GM23338 (cell line): Measurements from ENCODE around the gene RGP1. TPM values are rescaled to one million over a fixed set of nuclear protein-coding genes. Genes with fewer than 3 reads are reported as not detected.

Experiments used
- ATAC-seq: fragments of 200-7000 bp; cut with Tn5 transposase; 3 replicates; pipeline ENCODE4 v1.9.1; 2020
- DNase-seq: peaks from one replicate; pipeline ENCODE4 v3.0.0-alpha.2; 2015; ENCODE audit warnings: low spot score
- H2AFZ ChIP-seq: fragments of 200-600 bp; sonication (generic); 2 replicates; pipeline ENCODE4 v1.8.0; 2016; ENCODE audit warnings: antibody characterized with exemption, mild to moderate bottlenecking, moderate library complexity
- H3F3A ChIP-seq: fragments of 200-600 bp; sonication (generic); replicated peaks from 2 replicates; pipeline ENCODE4 v1.8.0; 2017; ENCODE audit warnings: antibody characterized with exemption, mixed run types, low read depth
- H3K27ac ChIP-seq: fragments of 200-600 bp; sonication (generic); 2 replicates; pipeline ENCODE4 v1.6.1; 2016; ENCODE audit warnings: low read depth
- H3K27me3 ChIP-seq: fragments of 200-600 bp; sonication (generic); 2 replicates; pipeline ENCODE4 v1.8.0; 2016; ENCODE audit warnings: mild to moderate bottlenecking, mixed run types, moderate library complexity; ENCODE audit not compliant: insufficient read depth
- H3K36me3 ChIP-seq: fragments of 200-600 bp; sonication (generic); 2 replicates; pipeline ENCODE4 v1.8.0; 2016; ENCODE audit warnings: mild to moderate bottlenecking; ENCODE audit not compliant: insufficient read depth
- H3K4me1 ChIP-seq: fragments of 200-600 bp; sonication (generic); 2 replicates; pipeline ENCODE4 v1.8.0; 2016; ENCODE audit warnings: mild to moderate bottlenecking, moderate library complexity; ENCODE audit not compliant: insufficient read depth
- H3K4me2 ChIP-seq: fragments of 200-600 bp; sonication (generic); 2 replicates; pipeline ENCODE4 v1.7.1; 2017; ENCODE audit warnings: mixed run types
- H3K4me3 ChIP-seq: fragments of 200-600 bp; sonication (generic); 2 replicates; pipeline ENCODE4 v1.6.1; 2016; ENCODE audit warnings: mixed run types
- H3K79me2 ChIP-seq: fragments of 200-600 bp; sonication (generic); replicated peaks from 2 replicates; pipeline ENCODE4 v1.8.0; 2017; ENCODE audit warnings: mild to moderate bottlenecking; ENCODE audit not compliant: insufficient read depth
- H3K9me2 ChIP-seq: fragments of 200-600 bp; sonication (generic); 2 replicates; pipeline ENCODE4 v1.8.0; 2017; ENCODE audit not compliant: insufficient read depth
- H4K20me1 ChIP-seq: fragments of 200-600 bp; sonication (generic); replicated peaks from 2 replicates; pipeline ENCODE4 v1.8.0; 2017; ENCODE audit warnings: mild to moderate bottlenecking; ENCODE audit not compliant: insufficient read depth
- H3K27ac Mint-ChIP-seq: 2 replicates; pipeline ENCODE4 v1.8.0; 2020; ENCODE audit warnings: inconsistent platforms, mild to moderate bottlenecking, moderate library complexity, mixed read lengths
- H3K27me3 Mint-ChIP-seq: 3 replicates; pipeline ENCODE4 v1.8.0; 2022; ENCODE audit warnings: low read depth, mild to moderate bottlenecking, moderate library complexity, mixed read lengths, inconsistent platforms; ENCODE audit not compliant: insufficient read depth, poor library complexity
- H3K36me3 Mint-ChIP-seq: 3 replicates; pipeline ENCODE4 v1.8.0; 2021; ENCODE audit warnings: low read depth, mild to moderate bottlenecking, inconsistent platforms, moderate library complexity, mixed read lengths
- H3K4me1 Mint-ChIP-seq: 3 replicates; pipeline ENCODE4 v1.8.0; 2020; ENCODE audit warnings: mild to moderate bottlenecking, inconsistent platforms, mixed read lengths
- H3K4me3 Mint-ChIP-seq: 3 replicates; pipeline ENCODE4 v1.8.0; 2021; ENCODE audit warnings: moderate library complexity, mild to moderate bottlenecking, inconsistent platforms, mixed read lengths
- H3K9me3 Mint-ChIP-seq: 3 replicates; pipeline ENCODE4 v1.8.0; 2020; ENCODE audit warnings: moderate library complexity, mild to moderate bottlenecking, inconsistent platforms, mixed read lengths
- CREB1 ChIP-seq: fragments of 250-450 bp; sonication (Bioruptor Pico); IDR thresholded peaks from 2 replicates; pipeline ENCODE4 v1.5.0; 2020; ENCODE audit warnings: low read depth, mild to moderate bottlenecking, moderate library complexity
- CTCF ChIP-seq, 2 experiments: fragments of 200-600 bp in 1 of 2; sonication (generic) in 1 of 2; conservative IDR thresholded peaks; 2 replicates each; pipeline versions ENCODE4 v1.5.1 to v1.6.1; 2016 to 2017; ENCODE audit warnings: antibody characterized with exemption in 2 of 2, low read depth in 2 of 2, mild to moderate bottlenecking in 2 of 2, moderate library complexity in 1 of 2
- ETS1 ChIP-seq: IDR thresholded peaks from 2 replicates; pipeline ENCODE4 v1.6.1; 2016; ENCODE audit warnings: antibody characterized with exemption
- EZH2 ChIP-seq: fragments of 200-600 bp; sonication (generic); IDR thresholded peaks from one replicate; pipeline ENCODE4 v1.8.0; 2017; ENCODE audit warnings: antibody characterized with exemption, mild to moderate bottlenecking, low read depth; ENCODE audit not compliant: unreplicated experiment
- EZH2phosphoT487 ChIP-seq: fragments of 200-600 bp; sonication (generic); IDR thresholded peaks from one replicate; pipeline ENCODE4 v1.8.1; 2018; ENCODE audit warnings: antibody characterized with exemption; ENCODE audit not compliant: unreplicated experiment
- JUNB ChIP-seq: IDR thresholded peaks from one replicate; pipeline ENCODE4 v1.6.1; 2016; ENCODE audit warnings: antibody characterized with exemption; ENCODE audit not compliant: unreplicated experiment
- NANOG ChIP-seq: IDR thresholded peaks from 2 replicates; pipeline ENCODE4 v1.6.1; 2016; ENCODE audit warnings: antibody characterized with exemption, borderline replicate concordance
- POLR2AphosphoS5 ChIP-seq: IDR thresholded peaks from 2 replicates; pipeline ENCODE4 v1.6.1; 2016; ENCODE audit warnings: antibody characterized with exemption, low read depth
- ZNF114 ChIP-seq: fragments of 250-450 bp; sonication (Bioruptor Pico); IDR thresholded peaks from 2 replicates; pipeline ENCODE4 v1.5.0; 2020; ENCODE audit warnings: mild to moderate bottlenecking, moderate library complexity
- ZNF462 ChIP-seq: fragments of 250-450 bp; sonication (Bioruptor Pico); IDR thresholded peaks from 2 replicates; pipeline ENCODE4 v1.5.0; 2020; ENCODE audit warnings: mild to moderate bottlenecking, moderate library complexity
- polyA plus RNA-seq: library from polyadenylated mRNA; unstranded; fragments of >200 nt; fragmentation: Nextera tagmentation; extraction: Ambion mirVana; gene quantifications from 2 replicates; pipeline ENCODE4 v1.2.1, GENCODE V29; 2016
- total RNA-seq: library from RNA; depleted of rRNA; stranded (reverse); fragments of >200 nt; shearing (Covaris generic); gene quantifications from 2 replicates; pipeline ENCODE4 v1.2.3, GENCODE V29; 2014

RGP1 gene
- total and polyA plus RNA-seq, 2 experiments from 2014 or later = 2.8 to 16.0 TPM

- Histone ChIP-seq H3K27me3 (no peaks in the 10 kb centered on the region), H3K9me2 (no peaks in the 10 kb centered on the region), H3K27ac (no peak overlapping the region), H3K4me2 (no peak overlapping the region), H3K4me3 (no peak overlapping the region), H2AFZ (no peak overlapping the region), H3K4me1 (no peaks in the 10 kb centered on the region; the same call in 1 of the 2 replicates), H3F3A (no peaks in the 10 kb centered on the region), H3K36me3 (no peaks in the 10 kb centered on the region), H3K79me2 (peaks cover 29% of the 10 kb centered on the region), H4K20me1 (peaks cover 3% of the 10 kb centered on the region; the same call in 1 of the 2 replicates)
- DNase-seq (no peak), ATAC-seq (no peak)
- TF ChIP-seq EZH2 (no peak), ETS1 (no peak), JUNB (no peak), CREB1 (CRISPR knock-in tag) (no peak), POLR2AphosphoS5 (no peak), ZNF462 (CRISPR knock-in tag) (no peak), ZNF114 (CRISPR knock-in tag) (no peak), CTCF (conservative IDR thresholded peaks at IDR 0.05; ENCODE audit: low read depth in 2 of 2) (no peak), NANOG (no peak), EZH2phosphoT487 (no peak)
- Mint-ChIP-seq H3K4me1 (peaks cover 11% of the 10 kb centered on the region; the same call in 2 of the 3 replicates), H3K27ac (no peak overlapping the region), H3K27me3 (no peaks in the 10 kb centered on the region), H3K36me3 (no peaks in the 10 kb centered on the region), H3K9me3 (no peaks in the 10 kb centered on the region), H3K4me3 (no peak overlapping the region)
Measured at GRCh38 chr9:35766997-35767396, 17.9 kb downstream of the RGP1 start.
